Measurements from ENCODE around the gene EXOC7. TPM values are rescaled to one million over a fixed set of nuclear protein-coding genes. Genes with fewer than 3 reads are reported as not detected.
"Not testable (repeated sequence)": the region's sequence is repeated elsewhere in the genome, so short reads cannot be mapped to it uniquely, and the experiment has no call there.

Gene EXOC7
- total RNA-seq, 1 experiment from 2014 or later, result 114 TPM

GRCh38 chr17:76063875-76064546 is 39.6 kb downstream of the EXOC7 start (continued):
- TF ChIP-seq, protein P1, sequence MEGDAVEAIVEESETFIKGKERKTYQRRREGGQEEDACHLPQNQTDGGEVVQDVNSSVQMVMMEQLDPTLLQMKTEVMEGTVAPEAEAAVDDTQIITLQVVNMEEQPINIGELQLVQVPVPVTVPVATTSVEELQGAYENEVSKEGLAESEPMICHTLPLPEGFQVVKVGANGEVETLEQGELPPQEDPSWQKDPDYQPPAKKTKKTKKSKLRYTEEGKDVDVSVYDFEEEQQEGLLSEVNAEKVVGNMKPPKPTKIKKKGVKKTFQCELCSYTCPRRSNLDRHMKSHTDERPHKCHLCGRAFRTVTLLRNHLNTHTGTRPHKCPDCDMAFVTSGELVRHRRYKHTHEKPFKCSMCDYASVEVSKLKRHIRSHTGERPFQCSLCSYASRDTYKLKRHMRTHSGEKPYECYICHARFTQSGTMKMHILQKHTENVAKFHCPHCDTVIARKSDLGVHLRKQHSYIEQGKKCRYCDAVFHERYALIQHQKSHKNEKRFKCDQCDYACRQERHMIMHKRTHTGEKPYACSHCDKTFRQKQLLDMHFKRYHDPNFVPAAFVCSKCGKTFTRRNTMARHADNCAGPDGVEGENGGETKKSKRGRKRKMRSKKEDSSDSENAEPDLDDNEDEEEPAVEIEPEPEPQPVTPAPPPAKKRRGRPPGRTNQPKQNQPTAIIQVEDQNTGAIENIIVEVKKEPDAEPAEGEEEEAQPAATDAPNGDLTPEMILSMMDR (IDR thresholded peaks at IDR 0.05 in 2 of 3, conservative IDR thresholded peaks at IDR 0.05 in 1 of 3; ENCODE audit: borderline replicate concordance in 1 of 3, insufficient read depth in 1 of 3, low read depth in 2 of 3, low read length in 2 of 3), result no peak
- TF ChIP-seq ZNF274 (IDR thresholded peaks at IDR 0.05; ENCODE audit: low read depth, low read length), result no peak
- TF ChIP-seq, protein P2, sequence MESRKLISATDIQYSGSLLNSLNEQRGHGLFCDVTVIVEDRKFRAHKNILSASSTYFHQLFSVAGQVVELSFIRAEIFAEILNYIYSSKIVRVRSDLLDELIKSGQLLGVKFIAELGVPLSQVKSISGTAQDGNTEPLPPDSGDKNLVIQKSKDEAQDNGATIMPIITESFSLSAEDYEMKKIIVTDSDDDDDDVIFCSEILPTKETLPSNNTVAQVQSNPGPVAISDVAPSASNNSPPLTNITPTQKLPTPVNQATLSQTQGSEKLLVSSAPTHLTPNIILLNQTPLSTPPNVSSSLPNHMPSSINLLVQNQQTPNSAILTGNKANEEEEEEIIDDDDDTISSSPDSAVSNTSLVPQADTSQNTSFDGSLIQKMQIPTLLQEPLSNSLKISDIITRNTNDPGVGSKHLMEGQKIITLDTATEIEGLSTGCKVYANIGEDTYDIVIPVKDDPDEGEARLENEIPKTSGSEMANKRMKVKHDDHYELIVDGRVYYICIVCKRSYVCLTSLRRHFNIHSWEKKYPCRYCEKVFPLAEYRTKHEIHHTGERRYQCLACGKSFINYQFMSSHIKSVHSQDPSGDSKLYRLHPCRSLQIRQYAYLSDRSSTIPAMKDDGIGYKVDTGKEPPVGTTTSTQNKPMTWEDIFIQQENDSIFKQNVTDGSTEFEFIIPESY (IDR thresholded peaks at IDR 0.05; ENCODE audit: extremely low read depth, insufficient replicate concordance, low read length), result no peak

DNA sequence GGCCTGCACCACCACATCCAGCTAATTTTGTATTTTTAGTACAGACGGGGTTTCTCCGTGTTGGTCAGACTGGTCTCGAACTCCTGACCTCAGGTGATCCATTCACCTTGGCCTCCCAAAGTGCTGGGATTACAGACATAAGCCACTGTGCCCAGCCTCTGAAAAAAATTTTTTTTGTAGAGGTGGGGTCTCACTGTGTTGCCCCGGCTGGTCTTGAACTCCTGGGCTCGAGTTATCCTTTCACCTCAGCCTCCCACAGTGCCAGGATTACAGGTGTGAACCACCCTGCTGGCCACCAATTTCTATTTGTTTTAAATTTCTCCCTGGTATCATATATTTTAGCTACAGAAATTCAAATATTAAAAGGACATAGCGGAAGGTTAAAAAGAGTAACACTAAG is 45.3 kb downstream of the EXOC7 start:
- H3K4me3 ChIP-seq (replicated peaks in 1 of 2; ENCODE audit: low read depth in 1 of 2, low read length in 2 of 2); intact Hi-C loops (cut with micrococcal nuclease); H3K9me2 ChIP-seq (ENCODE audit: insufficient read depth); H3K27ac ChIP-seq (ENCODE audit: low read depth, low read length); H3K9me3 ChIP-seq (ENCODE audit: control insufficient read depth in 1 of 2, insufficient read depth in 1 of 2, low read depth in 1 of 2, low read length in 2 of 2); ATAC-seq; H3K9ac ChIP-seq (ENCODE audit: low read length); POLR2A ChIA-PET; H2AFZ ChIP-seq (ENCODE audit: low read depth, low read length, poor library complexity, severe bottlenecking); H4K20me1 ChIP-seq (ENCODE audit: insufficient read depth); DNase-seq (ENCODE audit: low read depth, low spot score); RAD21 ChIA-PET (ENCODE audit: low non-redundant PET in 1 of 2, low total read pairs in 2 of 2, uncharacterized antibody in 2 of 2, unreplicated experiment in 2 of 2); BruUV-seq (replicated peaks); CTCF ChIA-PET; H3K4me2 ChIP-seq (ENCODE audit: low read length); H3K27me3 ChIP-seq (ENCODE audit: insufficient read depth, low read length): not testable (repeated sequence)
- Histone ChIP-seq H3K36me3 (ENCODE audit: control insufficient read depth in 1 of 2, insufficient read depth in 2 of 2, low read length in 2 of 2) (peaks cover 59 to 76% of the 10 kb centered on the region in 2 experiments), H3K4me1 (ENCODE audit: control insufficient read depth in 1 of 2, insufficient read depth in 2 of 2, low read length in 2 of 2) (peaks cover 19 to 21% of the 10 kb centered on the region in 2 experiments), H3K79me2 (ENCODE audit: insufficient read depth, low read length) (peaks cover 14% of the 10 kb centered on the region)
